Upper lobe of left lung (tissue), 4 donors: ENCODE measurements around the gene IGSF1.

ENCODE experiments used
- CTCF ChIP-seq, 6 experiments: fragments of 450-650 bp in 4 of 6; fragments of 200-600 bp in 2 of 6; sonication (generic) in 2 of 6; IDR thresholded peaks; one replicate each; pipeline ENCODE4 v1.5.1; 2016 to 2019; ENCODE audit warnings: antibody characterized with exemption in 6 of 6
- POLR2A ChIP-seq, 4 donors: fragments of 450-650 bp; IDR thresholded peaks; one replicate each; pipeline ENCODE4 v1.5.1; 2016 to 2017; ENCODE audit warnings: antibody characterized with exemption in 4 of 4, mild to moderate bottlenecking in 2 of 4
- POLR2AphosphoS5 ChIP-seq, 2 donors: sonication (generic); formaldehyde crosslinking; IDR thresholded peaks; one replicate each; pipeline ENCODE4 v1.5.1; 2017; ENCODE audit warnings: antibody characterized with exemption in 2 of 2

GRCh38 chrX:131226591-131226990, 62.5 kb downstream of the IGSF1 start:
- no peak for TF ChIP-seq POLR2AphosphoS5 (IDR thresholded peaks at IDR 0.05)
- no peak for TF ChIP-seq CTCF (IDR thresholded peaks at IDR 0.05)
- no peak for TF ChIP-seq POLR2A (IDR thresholded peaks at IDR 0.05)
